GM12892 (cell line): ENCODE results near the gene RBM12.

Source experiments
- POLR2A ChIP-seq: IDR thresholded peaks from 2 replicates; pipeline ENCODE4 v1.6.1; 2011; ENCODE audit warnings: low read depth, low read length, control low read depth
- POLR2AphosphoS5 ChIP-seq: IDR thresholded peaks from 2 replicates; pipeline ENCODE4 v1.6.1; 2011; ENCODE audit warnings: low read depth, low read length, control low read depth

- TF ChIP-seq POLR2AphosphoS5 (no peak), POLR2A (no peak)
These were observed 12.7 kb downstream of the RBM12 start for GRCh38 chr20:35651958-35652357.
